GM12878 (cell line): Measurements from ENCODE around the gene BCCIP. TPM values are rescaled to one million over a fixed set of nuclear protein-coding genes. Genes with fewer than 3 reads are reported as not detected.

Source experiments
- ATAC-seq: fragments of 200-7000 bp; cut with Tn5 transposase; 3 replicates; pipeline ENCODE4 v1.9.1; 2020; ENCODE audit warnings: mild to moderate bottlenecking, moderate library complexity
- BruUV-seq: library from RNA; stranded (reverse); fragments of 400-500 nt; replicated peaks from 2 replicates; lab custom pipeline; 2021; lab: Mats Ljungman, UMichigan
- CTCF ChIA-PET: fragments of 300-600 bp; sonication (Branson Sonifier 250); formaldehyde crosslinking; extraction: SDS; loops from one replicate; lab custom pipeline; 2021; ENCODE audit warnings: inconsistent platforms; lab: Yijun Ruan, JAX
- POLR2A ChIA-PET: fragments of 350-600 bp; formaldehyde crosslinking; extraction: SDS; loops from one replicate; lab custom pipeline; 2021; ENCODE audit warnings: inconsistent platforms; lab: Charles Lee
- RAD21 ChIA-PET: fragments of 300-600 bp; sonication (Branson Sonifier 250); formaldehyde crosslinking; loops from one replicate; lab custom pipeline; 2023; ENCODE audit warnings: antibody characterized with exemption; ENCODE audit not compliant: unreplicated experiment; lab: Charles Lee
- SMC1A ChIA-PET: fragments of 300-600 bp; sonication (Branson Sonifier 250); formaldehyde crosslinking; loops from one replicate; lab custom pipeline; 2023; ENCODE audit not compliant: unreplicated experiment, uncharacterized antibody; lab: Charles Lee
- DNase-seq: peaks from one replicate; pipeline ENCODE4 v3.0.0-alpha.2; 2011; ENCODE audit warnings: low read depth, low spot score
- FAIRE-seq: peaks from 3 replicates; lab custom pipeline; 2011; peaks lifted over from hg19 to GRCh38; lab: Jason Lieb, UNC
- H2AFZ ChIP-seq: 2 replicates; pipeline ENCODE4 v1.6.0; 2011; ENCODE audit warnings: low read depth, low read length, control low read depth; ENCODE audit not compliant: control insufficient read depth
- H3K27ac ChIP-seq: 2 replicates; pipeline ENCODE4 v1.5.1; 2011; ENCODE audit warnings: control low read depth; ENCODE audit not compliant: control insufficient read depth, insufficient read depth
- H3K27me3 ChIP-seq, 2 experiments: replicated peaks in 1 of 2; 2 replicates each; pipeline versions ENCODE4 v1.6.0 to v1.6.1; 2011; ENCODE audit warnings: low read length in 1 of 2; ENCODE audit not compliant: control insufficient read depth in 2 of 2, insufficient read depth in 2 of 2
- H3K36me3 ChIP-seq, 2 experiments: 2 replicates each; pipeline ENCODE4 v1.5.1; 2011; ENCODE audit warnings: low read length in 1 of 2; ENCODE audit not compliant: control insufficient read depth in 2 of 2, insufficient read depth in 2 of 2
- H3K4me1 ChIP-seq: 2 replicates; pipeline ENCODE4 v1.6.1; 2011; ENCODE audit warnings: mild to moderate bottlenecking, low read length, moderate library complexity, mixed read lengths; ENCODE audit not compliant: control insufficient read depth, insufficient read depth
- H3K4me2 ChIP-seq: 2 replicates; pipeline ENCODE4 v1.6.0; 2011; ENCODE audit warnings: control low read depth; ENCODE audit not compliant: control insufficient read depth, insufficient read depth
- H3K4me3 ChIP-seq: fragments of 200-600 bp; sonication (generic); 2 replicates; pipeline ENCODE4 v1.5.1; 2016
- H3K79me2 ChIP-seq: 2 replicates; pipeline ENCODE4 v1.6.0; 2011; ENCODE audit warnings: low read length; ENCODE audit not compliant: control insufficient read depth, insufficient read depth
- H3K9ac ChIP-seq: 2 replicates; pipeline ENCODE4 v1.8.0; 2011; ENCODE audit warnings: low read length, control low read depth, mixed read lengths; ENCODE audit not compliant: control insufficient read depth, insufficient read depth
- H3K9me3 ChIP-seq: replicated peaks from 3 replicates; pipeline ENCODE4 v1.5.1; 2011; ENCODE audit warnings: mild to moderate bottlenecking, low read length; ENCODE audit not compliant: control insufficient read depth, insufficient read depth
- H4K20me1 ChIP-seq: 2 replicates; pipeline ENCODE4 v1.6.0; 2011; ENCODE audit not compliant: control insufficient read depth, insufficient read depth
- ATF2 ChIP-seq: IDR thresholded peaks from 2 replicates; pipeline ENCODE4 v1.6.1; 2012; ENCODE audit warnings: low read length, inconsistent platforms
- EZH2 ChIP-seq: IDR thresholded peaks from 2 replicates; pipeline ENCODE4 v1.6.1; 2012; ENCODE audit warnings: low read depth, mild to moderate bottlenecking, control low read depth, inconsistent platforms, low read length, borderline replicate concordance; ENCODE audit not compliant: control insufficient read depth
- HDGF ChIP-seq: fragments of 450-650 bp; IDR thresholded peaks from 2 replicates; pipeline ENCODE4 v1.6.1; 2016; ENCODE audit warnings: antibody characterized with exemption
- KAT2A ChIP-seq: conservative IDR thresholded peaks from 2 replicates; pipeline ENCODE4 v1.6.1; 2011; ENCODE audit warnings: low read depth, low read length; ENCODE audit not compliant: control insufficient read depth
- KDM1A ChIP-seq: fragments of 200-600 bp; sonication (generic); IDR thresholded peaks from 2 replicates; pipeline ENCODE4 v1.6.1; 2016; ENCODE audit warnings: borderline replicate concordance
- MLLT1 ChIP-seq: fragments of 450-650 bp; IDR thresholded peaks from 2 replicates; pipeline ENCODE4 v1.6.1; 2016; ENCODE audit warnings: mild to moderate bottlenecking
- NBN ChIP-seq: fragments of 450-650 bp; IDR thresholded peaks from 2 replicates; pipeline ENCODE4 v1.6.1; 2016
- NFYA ChIP-seq: IDR thresholded peaks from 2 replicates; pipeline ENCODE4 v1.6.1; 2011; ENCODE audit warnings: low read depth, mild to moderate bottlenecking, low read length, improper control_type of control experiment, borderline replicate concordance
- PBX3 ChIP-seq: IDR thresholded peaks from 2 replicates; pipeline ENCODE4 v1.6.1; 2011; ENCODE audit warnings: mild to moderate bottlenecking, low read depth, low read length, moderate library complexity; ENCODE audit not compliant: insufficient replicate concordance
- RBBP5 ChIP-seq: fragments of 200-600 bp; sonication (generic); conservative IDR thresholded peaks from 2 replicates; pipeline ENCODE4 v1.6.1; 2016
- SIN3A ChIP-seq: IDR thresholded peaks from 2 replicates; pipeline ENCODE4 v1.6.1; 2012; ENCODE audit warnings: low read depth, low read length, improper control_type of control experiment
- YY1 ChIP-seq: IDR thresholded peaks from 2 replicates; pipeline ENCODE4 v1.6.1; 2011; ENCODE audit warnings: low read depth, mild to moderate bottlenecking, low read length
- ZBTB11 ChIP-seq: fragments of 450-650 bp; formaldehyde crosslinking; IDR thresholded peaks from 2 replicates; pipeline ENCODE4 v1.5.0; 2022; ENCODE audit warnings: mild to moderate bottlenecking, missing genetic modification characterization
- WGBS: methylation state at CpG from one replicate; pipeline ENCODE4 v1.1.6; 2016; ENCODE audit warnings: low lambda C conversion rate; ENCODE audit not compliant: insufficient replicate concordance, insufficient coverage; ENCODE audit errors: missing lambda C conversion rate; 5-methylcytosine and 5-hydroxymethylcytosine counted together
- in situ Hi-C: fragments of 300-500 bp; cut with MboI; formaldehyde crosslinking; loops from 9 replicates; pipeline ENCODE4 v1.14.3; 2018; ENCODE audit warnings: mixed read lengths
- intact Hi-C: fragments of 100-400 bp; cut with micrococcal nuclease; formaldehyde crosslinking; loops from one replicate; pipeline ENCODE4 v1.14.2; 2022; ENCODE audit not compliant: unreplicated experiment
- polyA plus RNA-seq, 11 experiments: library from polyadenylated mRNA; depleted of rRNA in 4 of 11; unstranded in 6 of 11; stranded (reverse) in 5 of 11; fragments of >200 nt; fragmentation: Nextera tagmentation in 4 of 11; fragmentation: Illumina TruSeq in 1 of 11; extraction: Ambion mirVana in 4 of 11; extraction: Trizol in 1 of 11; gene quantifications; 1 replicate in 1 of 11; 2 replicates in 10 of 11; pipeline versions ENCODE4 v1.2.1 to v1.2.3, GENCODE V29; 2011 to 2016; ENCODE audit warnings: inconsistent platforms in 2 of 11, missing spikeins in 2 of 11, low read depth in 1 of 11
- total RNA-seq, 4 experiments: library from RNA; depleted of rRNA in 3 of 4; stranded (reverse); fragments of >200 nt in 3 of 4; fragmentation: Illumina TruSeq in 1 of 4; extraction: Trizol in 1 of 4; gene quantifications; 2 replicates each; pipeline versions ENCODE4 v1.2.1 to v1.2.3, GENCODE V29; 2013 to 2021

The BCCIP gene
- total and polyA plus RNA-seq, 10 of the 15 experiments (the other 5 are each of a cell fraction or from before 2014, with no cell fraction given): 61.2 to 225 (median 127) TPM

GRCh38 chr10:125782054-125782453, 41.3 kb upstream of the BCCIP start:
- FAIRE-seq: no peak
- Histone ChIP-seq H3K9me3 (no peaks in the 10 kb centered on the region), H3K9ac (no peak overlapping the region), H3K27ac (no peak overlapping the region), H3K4me1 (peaks cover 10% of the 10 kb centered on the region), H3K27me3 (no peaks in the 10 kb centered on the region), H4K20me1 (no peaks in the 10 kb centered on the region), H3K79me2 (no peaks in the 10 kb centered on the region), H2AFZ (no peak overlapping the region), H3K36me3 (no peaks in the 10 kb centered on the region), H3K4me2 (no peak overlapping the region), H3K4me3 (no peak overlapping the region)
- SMC1A ChIA-PET: no interaction called here
- RAD21 ChIA-PET: no interaction called here
- POLR2A ChIA-PET: no interaction called here
- CTCF ChIA-PET: interaction anchor here (1.0 kb wide), 1 partner anchor 734 kb away, joined by 3 read pairs; no protein-coding TSS in a partner anchor
- ATAC-seq: no peak
- TF ChIP-seq ZBTB11 (CRISPR knock-in tag): no peak
- no peak for TF ChIP-seq NFYA
- TF ChIP-seq SIN3A: no peak
- TF ChIP-seq HDGF: no peak
- TF ChIP-seq KDM1A: no peak
- no peak for TF ChIP-seq EZH2
- TF ChIP-seq NBN: no peak
- TF ChIP-seq MLLT1: no peak
- TF ChIP-seq KAT2A: no peak
- no peak for TF ChIP-seq RBBP5
- no peak for TF ChIP-seq YY1
- no peak for TF ChIP-seq PBX3
- no peak for TF ChIP-seq ATF2
- in situ Hi-C loops: no loop called here
- no peak for DNase-seq
- 91% methylated on average over 11 of the region's 11 CpGs for WGBS
- BruUV-seq: no TSS peak
- intact Hi-C loops: loop anchor here (5.0 kb wide), 1 partner anchor 40 kb away; the partner anchor contains the start of genes BCCIP and UROS
